GM19455 (cell line): ENCODE measurements around the gene ZFP64.
"Not testable (repeated sequence)": the region's sequence is repeated elsewhere in the genome, so short reads cannot be mapped to it uniquely, and the experiment has no call there.

Experiments
- ATAC-seq: cut with Tn5 transposase; IDR thresholded peaks from one replicate; pipeline ENCODE4 v1.9.1; 2021; ENCODE audit not compliant: unreplicated experiment

ZFP64 gene

DNA sequence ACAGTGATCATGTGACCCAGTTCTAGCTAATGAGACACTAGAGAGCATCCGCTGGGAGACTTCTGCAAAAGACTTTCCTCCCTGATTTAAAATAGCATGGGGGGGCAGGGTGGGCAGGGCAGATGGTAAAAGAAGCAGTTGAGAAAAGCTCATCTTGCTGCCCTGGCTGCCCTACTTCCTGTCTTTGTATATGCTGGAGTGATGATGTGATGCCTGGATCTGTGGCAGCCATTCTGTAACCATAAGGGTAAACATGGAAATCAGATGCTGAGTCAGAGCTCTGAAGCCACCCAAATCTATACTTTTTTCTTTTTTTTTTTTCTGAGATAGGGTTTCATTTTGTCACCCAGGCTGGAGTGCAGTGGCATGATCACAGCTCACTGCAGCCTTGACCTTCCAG is 25.4 kb downstream of the ZFP64 start:
- no peak for ATAC-seq

DNA sequence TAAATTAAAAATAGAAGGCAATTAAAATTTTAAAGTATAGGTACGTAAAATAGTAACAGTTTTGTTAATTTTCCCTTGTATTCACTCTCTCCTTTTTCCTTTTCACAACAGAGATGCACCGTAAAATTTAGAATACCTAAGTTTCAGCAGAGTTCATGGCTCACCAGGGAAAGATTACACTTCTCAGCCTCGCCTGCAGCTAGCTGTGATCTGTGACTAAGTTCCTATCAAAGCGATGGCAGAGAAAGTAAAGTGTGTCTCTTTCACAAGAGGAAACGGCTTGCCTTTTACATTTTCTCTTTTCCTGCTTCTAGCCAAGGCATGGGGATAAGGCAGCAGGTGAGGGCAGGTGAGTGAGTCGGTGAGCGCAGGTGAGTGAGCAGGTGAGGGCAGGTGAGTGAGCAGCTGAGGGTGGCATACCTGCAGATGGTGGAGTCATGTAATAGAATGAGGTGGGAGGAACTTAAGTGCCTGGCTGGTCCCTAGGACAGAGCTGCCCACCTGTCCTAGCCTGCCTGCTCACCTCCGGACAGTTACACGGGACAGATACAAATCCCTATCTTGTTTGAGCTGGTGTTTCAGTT is 30.9 kb downstream of the ZFP64 start:
- no peak for ATAC-seq

DNA sequence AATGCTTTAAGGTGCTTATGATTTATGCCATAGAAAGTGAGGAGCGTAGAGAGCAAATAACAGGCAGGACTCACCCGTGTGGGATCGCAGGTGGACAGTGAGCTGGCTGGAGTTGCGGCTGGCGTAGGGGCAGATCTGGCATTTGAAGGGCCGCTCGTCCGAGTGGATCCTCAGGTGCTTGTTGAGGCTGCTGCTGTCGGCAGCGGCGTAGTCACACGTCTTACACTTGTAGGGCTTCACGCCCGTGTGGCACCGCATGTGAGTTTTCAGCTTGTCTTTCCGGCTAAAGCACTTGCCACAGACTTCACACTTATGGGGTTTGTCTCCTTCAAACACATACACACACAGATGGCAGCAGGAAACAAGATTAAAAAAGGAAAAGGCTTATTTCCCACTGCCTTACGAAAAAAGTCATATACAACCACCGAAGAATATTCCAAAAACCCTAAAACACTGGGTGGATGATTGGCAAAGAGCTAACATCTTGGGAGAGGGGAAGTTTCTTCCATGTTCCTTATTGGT is 31.5 kb downstream of the ZFP64 start:
- no peak for ATAC-seq

DNA sequence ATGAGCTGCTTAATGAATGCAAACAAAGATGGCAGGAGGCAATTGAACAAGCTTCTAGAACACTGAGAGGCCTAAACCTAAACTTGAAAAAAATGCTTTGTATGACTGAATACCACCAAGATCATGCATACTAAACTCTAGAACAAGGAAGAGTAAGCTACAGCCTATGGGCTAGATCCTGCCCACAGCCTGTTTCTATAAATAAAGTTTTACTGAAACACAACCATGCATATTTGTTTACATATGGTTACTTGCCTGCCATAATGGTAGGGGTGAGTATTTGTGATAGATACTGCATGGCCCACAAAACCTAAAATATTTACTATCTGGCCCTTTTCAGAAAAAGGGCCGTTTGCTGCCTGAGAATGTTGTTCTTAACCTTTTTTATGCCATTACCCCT is 37.0 kb downstream of the ZFP64 start:
- ATAC-seq, result no peak

DNA sequence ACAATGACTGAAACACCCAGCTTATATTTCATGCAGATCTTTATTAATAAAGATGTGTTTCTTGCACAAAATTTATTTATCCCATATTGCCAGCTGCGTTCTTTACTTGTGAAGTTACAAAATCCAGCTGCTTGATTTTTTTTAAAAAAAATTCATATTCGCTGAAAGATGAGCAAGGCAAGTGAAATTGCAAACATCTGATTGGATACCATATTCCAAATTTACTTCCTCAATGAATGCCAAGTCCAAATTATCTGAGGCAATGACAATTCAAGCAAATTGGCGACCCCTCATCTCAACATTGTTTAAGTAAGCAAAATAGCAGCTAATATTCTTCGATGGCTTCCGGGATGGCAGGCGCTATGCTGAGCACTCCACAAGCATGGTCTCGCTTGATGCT is 37.7 kb downstream of the ZFP64 start:
- ATAC-seq, result no peak

DNA sequence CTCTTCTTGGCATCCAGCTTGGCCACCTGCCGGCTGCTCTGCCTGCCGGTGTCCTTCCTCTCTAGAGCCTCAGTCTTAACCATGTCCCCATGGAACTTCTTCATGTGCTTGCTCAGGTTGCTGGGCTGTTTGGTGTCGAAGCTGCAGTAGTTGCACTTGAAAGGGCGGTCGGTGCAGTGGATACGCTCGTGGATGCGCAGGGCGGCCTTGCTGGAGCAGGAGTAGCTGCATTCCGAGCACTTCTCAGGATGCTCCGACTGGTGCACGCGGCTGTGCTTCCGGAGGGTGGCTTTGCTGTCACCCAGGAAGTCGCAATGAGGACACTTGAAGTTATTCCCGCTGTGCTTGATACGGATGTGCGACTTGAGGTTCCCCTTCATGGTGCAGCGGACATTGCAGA is 38.7 kb downstream of the ZFP64 start:
- no peak for ATAC-seq

DNA sequence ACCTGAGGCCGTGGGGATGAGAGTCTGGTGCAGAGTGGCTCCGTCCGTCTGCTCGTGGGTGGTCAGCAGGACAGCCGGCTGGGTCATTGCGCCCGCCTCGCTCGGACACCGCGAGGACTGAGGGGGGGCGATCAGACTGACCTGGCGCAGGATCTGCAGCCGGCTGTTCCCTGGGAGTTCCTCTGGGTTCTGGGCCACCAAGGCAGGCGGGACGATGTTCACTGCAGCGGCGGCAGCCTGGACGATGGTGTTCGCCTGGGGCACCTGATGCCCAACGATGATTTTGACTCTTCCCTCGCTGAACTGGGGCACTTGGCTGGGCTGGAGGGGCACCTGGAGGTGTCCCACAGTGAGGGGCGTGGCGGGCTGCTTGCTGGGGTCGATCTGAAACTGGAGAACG is 39.2 kb downstream of the ZFP64 start:
- no peak for ATAC-seq

DNA sequence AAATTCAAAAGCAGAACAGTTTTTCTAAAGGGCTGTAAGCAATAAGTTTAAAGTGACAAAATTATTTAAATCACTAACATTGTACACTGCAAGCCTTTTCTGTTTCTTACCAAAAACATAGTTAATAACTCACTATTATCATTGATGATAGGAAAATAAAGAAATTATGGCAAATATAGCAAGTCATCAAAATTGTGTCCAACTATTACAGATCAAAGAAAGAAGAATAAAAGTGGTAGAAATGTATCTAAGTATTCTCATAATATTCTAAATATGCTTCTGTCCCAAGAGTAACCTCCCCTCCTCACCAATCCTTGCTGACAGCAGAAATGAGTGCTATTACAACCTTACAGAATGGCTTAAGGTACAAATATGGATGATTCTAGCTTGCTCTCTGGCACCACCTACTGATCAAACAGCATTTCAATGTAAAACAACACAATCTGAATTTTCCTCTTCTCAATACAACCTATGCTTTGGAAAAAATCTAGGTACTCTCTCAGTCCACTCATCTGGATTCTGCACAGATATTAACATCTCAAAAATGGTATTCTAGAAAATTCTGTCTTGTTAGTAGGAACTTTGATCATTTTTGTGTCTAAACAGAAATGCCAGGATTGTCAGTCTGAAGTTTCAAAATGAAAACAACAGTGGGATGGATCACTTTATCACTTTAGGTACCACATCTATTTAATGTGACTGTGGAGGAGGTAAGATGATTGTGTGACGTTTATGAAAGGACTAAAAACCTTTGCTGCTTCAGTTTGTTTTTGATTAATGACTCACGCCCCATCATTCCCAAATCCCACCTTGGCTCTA is 40.9 kb downstream of the ZFP64 start:
- no peak for ATAC-seq

DNA sequence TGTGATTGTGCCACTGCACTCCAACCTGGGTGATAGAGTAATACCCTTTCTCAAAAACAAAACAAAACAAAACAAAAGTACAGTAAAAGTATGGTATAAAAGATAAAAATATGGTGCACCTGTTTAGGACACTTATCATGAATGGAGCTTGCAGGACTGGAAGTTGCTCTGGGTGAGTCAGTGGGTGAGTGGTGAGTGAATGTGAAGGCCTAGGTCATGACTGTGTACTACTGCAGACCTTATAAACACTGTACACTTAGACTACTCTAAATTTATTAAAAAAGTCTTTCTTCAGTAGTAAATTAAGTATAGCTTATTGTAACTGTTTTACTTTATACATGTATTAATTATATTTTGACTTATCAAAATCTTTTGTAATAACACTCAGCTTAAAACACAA is 46.0 kb downstream of the ZFP64 start:
- ATAC-seq, result no peak

DNA sequence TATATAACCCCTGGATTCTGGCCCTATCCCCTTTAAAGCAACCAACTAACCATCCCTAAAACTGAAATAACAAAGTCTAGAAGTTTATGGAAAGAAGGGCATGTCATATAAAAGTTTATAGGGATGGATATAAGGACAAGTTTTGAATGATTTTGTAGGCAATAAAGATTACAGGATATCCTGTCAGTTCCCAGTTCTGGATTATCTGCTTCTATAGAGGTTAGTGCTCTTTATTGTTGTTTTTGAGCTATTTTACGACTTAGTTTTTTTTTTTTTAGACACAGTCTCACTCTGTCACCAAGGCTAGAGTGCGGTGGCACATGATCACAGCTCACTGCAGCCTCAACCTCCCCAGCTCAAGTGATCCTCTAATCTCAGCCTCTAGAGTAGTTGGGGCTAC is 48.3 kb downstream of the ZFP64 start:
- no peak for ATAC-seq

DNA sequence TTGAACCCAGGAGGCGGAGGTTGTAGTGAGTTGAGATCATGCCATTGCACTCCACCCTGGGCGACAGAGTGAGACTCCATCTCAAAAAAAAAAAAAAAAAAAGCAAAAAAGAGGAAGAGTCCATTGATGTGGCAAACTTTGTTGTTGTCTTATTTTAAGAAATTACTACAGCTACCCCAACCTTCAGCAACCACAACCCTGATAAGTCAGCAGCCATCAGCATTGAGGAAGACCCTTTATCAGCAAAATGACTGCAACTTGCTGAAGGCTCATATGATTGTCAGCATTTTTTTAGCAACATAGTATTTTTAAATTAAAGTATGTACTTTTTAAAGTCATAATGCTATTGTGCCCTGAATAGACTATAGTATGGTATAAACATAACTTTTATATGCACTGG is 48.8 kb downstream of the ZFP64 start:
- no peak for ATAC-seq

DNA sequence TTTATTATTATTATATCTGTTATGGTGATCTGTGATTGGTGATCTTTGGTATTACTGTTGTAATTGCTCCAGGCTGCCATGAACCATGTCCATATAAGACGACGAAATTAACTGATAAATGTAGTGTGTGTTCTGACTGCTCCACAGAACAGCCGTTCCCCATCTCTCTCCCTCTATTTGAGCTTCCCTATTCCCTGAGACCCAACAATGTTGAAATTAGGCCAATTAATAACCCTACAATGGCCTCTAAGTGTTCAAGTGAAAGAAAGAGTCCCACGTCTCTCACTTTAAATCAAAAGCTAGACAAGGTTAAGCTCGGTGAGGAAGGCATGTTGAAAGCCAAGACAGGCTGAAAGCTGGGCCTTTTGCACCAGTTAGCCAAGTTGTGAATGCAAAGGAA is 51.6 kb downstream of the ZFP64 start:
- ATAC-seq, result no peak

DNA sequence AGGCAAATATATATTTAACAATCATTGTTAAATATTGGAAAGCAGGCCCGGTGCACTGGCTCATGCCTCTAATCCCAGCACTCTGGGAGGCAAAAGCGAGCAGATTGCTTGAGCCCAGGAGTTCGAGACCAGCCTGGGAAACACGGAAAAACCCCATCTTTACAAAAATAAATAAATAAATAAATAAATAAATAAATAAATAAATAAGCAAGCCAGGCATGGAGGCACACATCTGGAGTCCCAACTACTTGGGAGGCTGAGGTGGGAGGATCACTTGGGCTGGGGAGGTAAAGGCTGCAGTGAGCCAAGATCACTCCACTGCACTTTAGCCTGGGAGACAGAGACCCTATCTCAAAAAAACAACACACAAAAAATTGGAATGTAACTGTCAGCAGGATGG is 53.7 kb downstream of the ZFP64 start:
- ATAC-seq, result no peak

DNA sequence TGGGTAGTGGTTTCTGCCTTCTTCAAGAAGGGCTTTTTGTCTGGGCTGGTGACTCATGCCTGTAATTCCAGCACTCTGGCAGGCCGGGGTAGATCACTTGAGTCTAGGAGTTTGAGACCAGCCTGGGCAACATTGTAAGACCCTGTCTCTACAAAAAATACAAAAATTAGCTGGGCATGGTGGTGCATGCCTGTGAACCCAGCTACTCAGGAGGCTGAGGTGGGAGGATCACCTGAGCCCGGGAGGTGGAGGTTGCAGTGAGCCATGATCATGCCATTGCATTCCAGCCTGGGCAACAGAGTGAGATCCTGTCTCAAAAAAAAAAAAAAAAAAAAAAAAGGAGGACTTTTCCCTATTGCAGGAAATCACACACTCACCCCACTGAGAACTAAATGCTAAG is 57.9 kb downstream of the ZFP64 start:
- ATAC-seq, result not testable (repeated sequence)

DNA sequence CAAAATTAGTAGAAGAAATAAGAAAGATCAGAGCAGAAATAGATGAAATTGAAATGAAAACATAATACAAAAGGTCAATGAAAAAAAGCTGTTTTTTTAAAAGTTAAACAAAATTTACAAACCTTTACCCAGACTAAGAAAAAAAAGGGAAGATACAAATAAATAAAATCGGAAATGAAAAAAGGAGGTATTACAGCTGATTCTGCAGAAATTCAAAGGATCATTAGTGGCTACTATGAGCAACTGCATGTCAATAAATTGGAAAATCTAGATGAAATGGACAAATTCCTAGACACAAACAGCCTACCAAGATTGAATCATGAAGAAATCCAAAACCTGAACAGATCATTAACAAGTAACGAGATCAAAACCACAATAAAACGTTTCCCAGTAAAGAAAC is 59.2 kb downstream of the ZFP64 start:
- no peak for ATAC-seq

DNA sequence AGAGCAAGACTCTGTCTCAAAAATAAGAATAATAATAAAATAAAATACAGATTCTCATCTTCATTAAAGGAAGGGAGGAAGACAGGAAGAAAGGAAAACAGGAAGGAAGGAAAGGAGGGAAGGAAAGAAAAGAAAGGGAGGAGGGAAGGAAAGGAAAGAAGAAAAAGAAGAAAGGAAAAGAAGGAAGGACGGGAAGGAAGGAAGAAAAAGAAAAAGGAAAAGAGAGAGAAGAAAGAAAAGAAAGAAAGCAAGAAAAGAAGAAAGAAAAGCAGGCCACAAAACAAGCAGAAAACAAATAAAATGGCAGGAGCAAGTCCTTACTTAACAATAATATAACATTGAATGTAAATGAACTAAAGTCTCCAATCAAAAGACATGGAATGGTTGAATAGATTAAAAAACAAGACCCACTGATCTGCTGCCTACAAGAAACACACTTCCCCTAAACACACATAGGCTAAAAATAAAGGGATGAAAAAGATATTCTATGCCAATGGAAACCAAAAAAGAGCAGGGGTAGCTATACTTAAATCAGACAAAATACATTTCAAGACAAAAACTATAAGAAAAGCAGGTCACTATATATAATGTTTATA is 60.4 kb downstream of the ZFP64 start:
- ATAC-seq, result no peak

DNA sequence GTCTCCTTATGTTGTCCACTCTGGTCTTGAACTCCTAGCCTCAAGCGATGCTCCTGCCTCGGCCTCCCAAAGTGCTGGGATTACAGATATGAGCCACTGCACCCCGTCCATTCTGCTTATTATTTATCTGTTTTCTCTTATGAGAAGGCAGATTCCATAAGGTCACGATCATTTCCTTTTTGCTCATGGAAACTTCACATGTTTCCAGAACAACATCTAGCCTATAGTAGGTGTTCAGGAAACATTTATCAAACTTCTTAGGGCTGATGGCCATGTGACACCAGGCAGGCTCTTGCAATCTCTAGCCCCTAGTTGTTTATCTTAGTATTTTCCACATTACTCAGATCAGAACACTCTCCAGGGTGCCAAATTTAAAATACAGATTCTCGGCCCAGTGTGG is 61.2 kb downstream of the ZFP64 start:
- no peak for ATAC-seq

DNA sequence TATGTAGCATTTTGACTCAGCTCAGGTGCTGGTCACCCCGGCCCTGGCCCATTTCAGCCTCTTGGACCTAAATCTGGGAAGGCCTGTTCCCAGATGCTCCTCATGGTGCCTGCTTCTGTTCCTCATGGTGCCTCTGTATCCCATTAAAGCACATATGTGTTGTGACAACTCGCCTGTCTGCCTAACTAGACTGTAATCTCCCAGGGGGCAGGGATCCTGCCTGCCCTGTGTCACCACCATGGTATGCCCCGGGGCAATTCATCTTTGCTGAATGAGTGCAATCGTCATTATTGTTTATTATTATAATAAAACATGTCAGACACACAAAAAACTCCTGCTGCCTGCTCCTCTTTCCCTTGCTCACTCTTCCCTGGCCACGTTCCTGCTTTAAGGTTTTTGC is 62.0 kb downstream of the ZFP64 start:
- ATAC-seq, result no peak

DNA sequence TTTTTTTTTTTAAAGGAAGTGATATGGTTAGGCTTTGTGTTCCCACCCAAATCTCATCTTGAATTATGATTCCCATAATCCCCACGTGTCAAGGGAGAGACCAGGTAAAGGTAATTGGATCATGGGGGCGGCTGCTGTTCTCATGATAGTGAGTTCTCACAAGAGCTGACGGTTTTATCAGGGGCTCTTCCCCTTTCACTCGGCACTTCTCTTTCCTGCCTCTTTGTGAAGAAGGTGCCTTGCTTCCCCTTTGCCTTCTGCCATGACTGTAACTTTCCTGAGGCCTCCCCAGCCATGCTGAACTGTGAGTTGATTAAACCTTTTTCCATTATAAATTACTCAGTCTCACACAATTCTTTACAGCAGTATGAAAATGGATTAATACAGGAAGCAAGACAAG is 64.3 kb downstream of the ZFP64 start:
- no peak for ATAC-seq

DNA sequence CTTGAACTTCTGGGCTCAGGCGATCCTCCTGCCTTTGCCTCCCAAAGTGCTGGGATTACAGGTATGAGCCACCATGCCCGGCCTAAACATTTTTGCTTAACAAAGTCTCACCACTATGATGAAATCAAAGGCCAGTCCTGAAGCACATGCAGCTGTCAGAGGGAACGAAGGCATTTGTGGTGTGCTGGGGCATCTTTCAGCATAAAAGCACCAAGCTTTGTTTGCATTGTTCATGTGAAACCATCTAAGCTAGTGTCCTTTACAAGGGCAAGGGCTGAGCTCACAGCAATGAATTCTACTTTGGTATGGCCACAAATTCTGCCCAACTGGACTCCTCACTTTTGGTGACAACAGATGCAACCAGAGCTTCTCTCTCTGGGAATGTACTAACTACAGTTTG is 66.8 kb downstream of the ZFP64 start:
- no peak for ATAC-seq

DNA sequence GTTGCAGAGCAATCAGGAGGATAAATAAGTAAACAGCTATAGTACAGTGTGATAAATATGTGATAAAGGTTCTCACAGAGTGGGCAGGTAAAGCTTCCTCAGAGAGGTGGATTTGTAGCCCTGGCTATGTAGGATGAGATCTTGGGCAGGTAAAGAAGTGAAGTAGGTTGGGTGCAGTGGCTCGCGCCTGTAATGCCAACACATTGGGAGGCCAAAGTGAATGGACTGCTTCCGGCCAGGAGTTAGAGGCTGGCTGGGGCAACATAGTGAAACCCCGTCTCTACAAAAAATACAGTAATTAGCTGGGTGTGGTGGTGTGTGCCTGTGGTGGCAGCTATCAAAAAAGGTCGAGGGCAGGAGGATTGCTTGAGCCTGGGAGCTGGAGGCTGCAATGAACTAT is 72.9 kb downstream of the ZFP64 start:
- no peak for ATAC-seq

DNA sequence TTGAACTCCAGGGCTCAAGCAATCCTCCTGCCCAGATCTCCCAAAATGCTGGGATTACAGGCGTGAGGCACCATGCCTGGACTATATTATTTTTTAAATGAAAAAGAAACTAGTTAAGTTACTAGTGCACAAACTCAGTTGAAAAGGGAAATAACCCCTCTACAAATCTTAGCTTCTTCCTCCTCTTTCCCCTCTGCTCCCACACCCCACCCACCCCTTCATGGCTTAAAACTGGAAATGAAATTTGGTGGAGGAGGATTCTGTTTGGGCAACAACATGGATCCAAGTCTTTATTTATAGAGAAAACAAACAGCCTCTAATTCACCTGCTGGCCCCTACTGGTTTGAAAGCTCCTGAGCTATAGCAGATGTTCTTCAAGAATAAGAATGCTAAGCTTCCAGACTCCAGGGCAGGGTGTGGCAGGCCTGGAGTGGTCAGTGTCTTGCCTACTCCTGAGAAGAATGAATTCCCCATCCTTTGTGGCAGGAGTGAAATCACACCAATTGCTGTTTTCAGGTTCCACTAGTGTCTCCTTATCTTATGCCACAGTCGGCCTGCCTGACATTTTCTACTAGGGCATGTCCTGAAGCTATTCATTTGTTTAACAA is 73.5 kb downstream of the ZFP64 start:
- ATAC-seq, result no peak
